OCI-M1 (cell line): ENCODE results near the gene MIAT.

ENCODE experiments used
- DNase-seq: peaks from one replicate; lab custom pipeline; 2025; lab: John Stamatoyannopoulos, UW

The MIAT gene

GRCh38 chr22:26632422-26633155 lies 24.8 kb upstream of the MIAT start:
- peak; percentile 98 for DNase-seq

- no peak for DNase-seq
Observed at GRCh38 chr22:26634189-26634588, 23.2 kb upstream of the MIAT start.

GRCh38 chr22:26635117-26635516 lies 22.3 kb upstream of the MIAT start:
- DNase-seq, result no peak

- no peak for DNase-seq
Observed at GRCh38 chr22:26636296-26636695, 21.1 kb upstream of the MIAT start.

GRCh38 chr22:26642465-26643417 lies 14.6 kb upstream of the MIAT start:
- peak; percentile 86 for DNase-seq

GRCh38 chr22:26643418-26644100 lies 13.8 kb upstream of the MIAT start:
- DNase-seq, result no peak

GRCh38 chr22:26646158-26646557 lies 11.2 kb upstream of the MIAT start:
- no peak for DNase-seq

- DNase-seq, result no peak
Observed at GRCh38 chr22:26648011-26648497, 9.3 kb upstream of the MIAT start.

- peak; percentile 55 for DNase-seq
Observed at GRCh38 chr22:26648528-26649388, 8.6 kb upstream of the MIAT start.

GRCh38 chr22:26650722-26651421 lies 6.5 kb upstream of the MIAT start:
- no peak for DNase-seq

GRCh38 chr22:26651815-26652214 lies 5.6 kb upstream of the MIAT start:
- DNase-seq, result no peak

- no peak for DNase-seq
Observed at GRCh38 chr22:26658161-26658560, 773 bp downstream of the MIAT start.

GRCh38 chr22:26658671-26659478 lies 1.5 kb downstream of the MIAT start:
- DNase-seq, result peak; percentile 91

- DNase-seq, result no peak
Observed at GRCh38 chr22:26660356-26660755, 3.0 kb downstream of the MIAT start.

GRCh38 chr22:26660961-26661578 lies 3.7 kb downstream of the MIAT start:
- no peak for DNase-seq

GRCh38 chr22:26662160-26662559 lies 4.8 kb downstream of the MIAT start:
- no peak for DNase-seq

- DNase-seq, result no peak
Observed at GRCh38 chr22:26663374-26663923, 6.1 kb downstream of the MIAT start.

- DNase-seq, result no peak
Observed at GRCh38 chr22:26665813-26666231, 8.4 kb downstream of the MIAT start.

- DNase-seq, result no peak
Observed at GRCh38 chr22:26667140-26667539, 9.8 kb downstream of the MIAT start.
